ENCODE results near the gene SIGLEC7.

SIGLEC7 gene

DNA sequence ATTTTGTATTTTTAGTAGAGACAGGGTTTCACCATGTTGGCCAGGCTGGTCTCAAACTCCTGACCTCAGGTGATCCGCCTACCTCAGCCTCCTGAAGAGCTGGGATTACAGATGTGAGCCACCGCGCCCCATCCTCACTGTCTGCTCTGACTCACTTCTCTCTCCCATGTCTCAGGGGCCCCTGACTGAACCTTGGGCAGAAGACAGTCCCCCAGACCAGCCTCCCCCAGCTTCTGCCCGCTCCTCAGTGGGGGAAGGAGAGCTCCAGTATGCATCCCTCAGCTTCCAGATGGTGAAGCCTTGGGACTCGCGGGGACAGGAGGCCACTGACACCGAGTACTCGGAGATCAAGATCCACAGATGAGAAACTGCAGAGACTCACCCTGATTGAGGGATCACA lies 12.4 kb upstream of the SIGLEC7 start:
- Histone ChIP-seq H3K27me3 (ENCODE audit: control insufficient read depth, insufficient read depth, low read length) (no peaks in the 10 kb centered on the region), H3K4me2 (ENCODE audit: low read length) (no peak overlapping the region), H3K9me3 (replicated peaks; ENCODE audit: low read length) (peaks cover 5% of the 10 kb centered on the region), H3K9ac (ENCODE audit: low read depth, low read length) (no peak overlapping the region), H3K4me1 (ENCODE audit: control insufficient read depth, insufficient read depth, low read length) (no peaks in the 10 kb centered on the region), H3K4me3 (ENCODE audit: low read length) (no peak overlapping the region), H3K36me3 (ENCODE audit: insufficient read depth, low read length) (no peaks in the 10 kb centered on the region)

DNA sequence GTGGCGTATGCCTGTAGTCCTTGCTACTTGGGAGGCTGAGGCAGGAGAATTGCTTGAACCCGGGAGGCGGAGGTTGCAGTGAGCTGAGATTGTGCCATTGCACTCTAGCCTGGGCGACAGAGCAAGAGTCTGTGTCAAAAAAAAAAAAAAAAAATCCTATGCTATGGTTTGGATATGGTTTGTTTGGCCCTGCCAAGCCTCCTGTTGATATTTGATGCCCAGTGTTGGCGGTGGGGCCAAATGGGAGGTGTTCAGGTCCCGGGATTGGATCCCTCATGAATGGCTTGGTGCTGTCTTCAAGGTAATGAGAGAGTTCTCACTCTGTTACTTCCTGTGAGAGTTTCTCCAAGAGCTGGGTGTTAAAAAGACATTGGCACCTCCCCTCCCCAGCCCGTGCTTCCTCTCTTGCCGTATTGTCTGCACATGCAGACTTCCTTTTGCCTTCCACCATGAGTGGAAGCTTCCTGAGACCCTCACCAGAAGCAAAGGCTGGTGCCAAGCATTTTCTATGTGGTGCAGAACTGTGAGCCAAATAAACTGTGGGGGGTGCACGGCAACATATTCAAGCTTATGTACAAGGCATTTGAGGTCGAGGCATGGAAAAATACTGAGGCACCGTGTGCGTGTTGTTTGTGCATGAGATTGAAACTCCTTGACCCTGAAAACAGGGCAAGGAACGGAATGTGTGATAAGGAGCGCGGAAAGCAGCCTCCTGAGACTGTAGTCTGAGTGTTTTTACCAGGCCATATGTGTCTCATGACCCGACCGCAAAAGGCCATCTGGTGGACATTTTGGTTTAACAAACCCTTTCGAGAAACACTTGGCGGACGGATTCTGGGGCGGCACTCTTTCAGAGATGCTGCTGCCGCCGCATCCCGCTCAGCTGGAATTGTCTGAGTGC lies 10.1 kb upstream of the SIGLEC7 start:
- Histone ChIP-seq H3K4me2 (ENCODE audit: low read length) (no peak overlapping the region), H3K4me3 (ENCODE audit: low read length) (no peak overlapping the region), H3K4me1 (ENCODE audit: control insufficient read depth, insufficient read depth, low read length) (no peaks in the 10 kb centered on the region), H3K9ac (ENCODE audit: low read depth, low read length) (no peak overlapping the region), H3K36me3 (ENCODE audit: insufficient read depth, low read length) (no peaks in the 10 kb centered on the region), H3K9me3 (replicated peaks; ENCODE audit: low read length) (peaks cover 5% of the 10 kb centered on the region), H3K27me3 (ENCODE audit: control insufficient read depth, insufficient read depth, low read length) (no peaks in the 10 kb centered on the region)

DNA sequence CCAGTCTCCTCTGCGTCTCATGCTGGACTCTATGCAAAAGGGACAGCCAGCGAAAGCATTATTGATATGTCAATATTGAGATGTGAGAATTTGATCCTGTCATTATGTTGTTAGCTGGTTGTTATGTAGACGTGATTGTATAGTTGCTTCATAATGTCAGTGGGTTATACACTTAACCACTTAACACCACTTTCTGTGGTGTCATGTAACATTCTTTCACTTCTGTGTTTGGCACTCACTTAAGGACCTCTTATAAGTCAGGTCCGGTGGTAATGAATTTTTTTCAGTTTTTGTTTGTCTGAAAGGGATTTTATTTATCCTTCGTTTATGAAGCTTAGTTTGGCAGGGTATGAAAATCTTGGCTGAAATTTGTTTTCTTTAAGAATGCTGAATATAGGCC lies 7.1 kb upstream of the SIGLEC7 start:
- Histone ChIP-seq H3K36me3 (ENCODE audit: insufficient read depth, low read length) (no peaks in the 10 kb centered on the region), H3K9ac (ENCODE audit: low read depth, low read length) (no peak overlapping the region), H3K27me3 (ENCODE audit: control insufficient read depth, insufficient read depth, low read length) (no peaks in the 10 kb centered on the region), H3K9me3 (replicated peaks; ENCODE audit: low read length) (peaks cover 7% of the 10 kb centered on the region), H3K4me1 (ENCODE audit: control insufficient read depth, insufficient read depth, low read length) (no peaks in the 10 kb centered on the region), H3K4me3 (ENCODE audit: low read length) (no peak overlapping the region), H3K4me2 (ENCODE audit: low read length) (no peak overlapping the region)

DNA sequence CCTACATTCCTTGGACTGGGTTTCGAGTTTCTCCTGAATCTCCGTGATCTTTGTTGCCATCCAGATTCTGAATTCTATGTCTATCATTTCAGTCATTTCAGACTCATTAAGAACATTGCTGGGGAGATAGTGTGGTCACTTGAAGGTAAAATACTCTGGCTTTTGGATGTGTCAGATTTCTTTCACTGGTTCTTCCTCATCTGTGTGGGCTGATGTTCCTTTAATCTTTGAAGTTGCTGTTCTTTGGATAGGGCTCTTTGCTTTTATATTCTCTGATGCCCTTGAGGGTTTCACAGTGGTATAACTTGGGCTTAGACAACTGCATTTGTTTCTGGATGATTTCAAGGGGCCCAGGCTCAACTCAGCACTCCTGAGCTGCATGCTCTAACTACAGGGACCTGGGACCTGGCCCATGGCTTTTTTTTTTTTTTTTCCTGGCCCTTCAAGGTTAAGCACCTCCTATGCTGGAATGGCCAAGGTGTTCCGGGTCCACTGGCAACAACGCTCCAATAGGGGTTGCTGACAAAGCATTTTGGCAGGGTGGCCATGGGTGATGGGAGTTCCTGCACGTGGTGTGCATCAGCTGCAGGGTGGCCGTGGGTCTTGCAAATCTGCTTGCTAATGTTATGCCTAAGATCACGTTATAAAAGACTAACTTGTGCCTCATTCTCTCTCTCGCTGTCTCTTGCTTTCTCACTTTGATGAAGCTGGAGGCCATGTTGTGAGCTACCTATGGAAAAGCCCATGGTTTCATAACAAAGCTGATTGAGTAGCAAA lies 5.9 kb upstream of the SIGLEC7 start:
- no peaks in the 10 kb centered on the region for H3K27me3 ChIP-seq (ENCODE audit: control insufficient read depth, insufficient read depth, low read length)
- H3K9ac ChIP-seq (ENCODE audit: low read depth, low read length): no peak overlapping the region
- H3K4me1 ChIP-seq (ENCODE audit: control insufficient read depth, insufficient read depth, low read length): no peaks in the 10 kb centered on the region
- H3K9me3 ChIP-seq (replicated peaks; ENCODE audit: low read length): peaks cover 2% of the 10 kb centered on the region
- no peaks in the 10 kb centered on the region for H3K36me3 ChIP-seq (ENCODE audit: insufficient read depth, low read length)
- no peak overlapping the region for H3K4me2 ChIP-seq (ENCODE audit: low read length)
- no peak overlapping the region for H3K4me3 ChIP-seq (ENCODE audit: low read length)

DNA sequence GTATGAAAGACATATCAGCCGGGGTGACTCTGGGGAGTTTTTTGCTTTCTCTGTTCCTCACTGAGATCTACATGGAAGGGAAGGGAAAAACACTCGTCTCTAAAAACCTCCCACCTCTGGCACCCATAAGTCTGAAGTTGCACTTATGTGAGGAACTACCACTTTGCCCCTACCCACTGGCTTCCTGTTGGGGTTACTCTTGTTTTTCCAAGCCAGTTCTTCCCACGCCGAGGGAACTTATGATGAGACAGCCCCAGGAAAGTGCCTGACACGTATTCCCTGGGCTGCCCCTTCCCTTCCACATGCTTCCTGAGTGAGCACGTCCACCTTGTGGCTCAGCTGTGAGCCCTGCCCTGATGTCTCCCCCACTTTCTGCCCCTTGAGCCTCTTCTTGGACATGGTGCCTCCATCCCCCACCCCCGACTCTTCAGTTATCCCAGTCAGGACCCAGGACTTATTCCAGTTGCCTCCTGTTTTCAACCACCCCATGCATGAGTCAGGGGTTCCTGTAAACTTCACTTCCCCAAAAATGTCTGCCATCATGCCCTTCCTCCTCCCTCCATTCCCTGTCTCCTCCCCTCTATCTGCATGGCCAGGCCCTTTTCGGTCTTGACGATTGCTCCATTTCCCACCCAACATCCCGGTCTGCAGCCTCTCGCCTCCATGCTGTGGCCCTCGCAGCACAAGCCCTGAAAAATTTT lies 5.1 kb upstream of the SIGLEC7 start:
- Histone ChIP-seq H3K4me2 (ENCODE audit: low read length) (no peak overlapping the region), H3K9me3 (replicated peaks; ENCODE audit: low read length) (peaks cover 2% of the 10 kb centered on the region), H3K4me3 (ENCODE audit: low read length) (no peak overlapping the region), H3K27me3 (ENCODE audit: control insufficient read depth, insufficient read depth, low read length) (no peaks in the 10 kb centered on the region), H3K36me3 (ENCODE audit: insufficient read depth, low read length) (no peaks in the 10 kb centered on the region), H3K4me1 (ENCODE audit: control insufficient read depth, insufficient read depth, low read length) (no peaks in the 10 kb centered on the region), H3K9ac (ENCODE audit: low read depth, low read length) (no peak overlapping the region)

DNA sequence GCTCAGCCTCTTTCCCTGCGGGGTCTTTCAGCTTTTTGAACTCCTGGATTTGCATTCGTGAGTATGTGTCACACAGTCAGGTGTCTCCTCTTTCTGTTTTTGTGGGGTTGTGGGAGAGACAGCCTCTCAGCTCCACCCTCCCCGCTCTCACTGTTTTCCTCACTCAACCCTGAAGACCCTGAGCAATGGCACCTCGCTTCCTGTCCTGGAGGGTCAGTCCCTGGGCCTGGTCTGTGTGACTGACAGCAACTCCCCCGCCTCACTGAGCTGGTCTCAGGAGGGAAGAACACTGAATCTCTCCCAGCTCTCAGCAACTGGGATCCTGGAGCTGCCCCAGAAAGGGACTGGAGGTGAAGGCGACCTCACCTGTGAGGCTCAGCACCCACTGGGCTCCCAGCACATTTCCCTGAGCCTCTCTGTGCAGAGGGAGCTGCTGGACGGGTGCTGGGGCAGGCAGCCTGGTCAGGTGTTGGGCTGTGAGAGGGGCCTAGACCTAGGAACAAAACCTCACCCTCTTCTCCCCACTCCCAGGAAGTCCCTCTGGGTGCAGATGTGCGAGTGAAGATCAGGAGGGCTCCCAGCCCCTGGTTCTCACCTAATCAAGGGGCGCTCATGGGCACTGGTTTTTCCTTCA lies 4.2 kb upstream of the SIGLEC7 start:
- H3K4me2 ChIP-seq (ENCODE audit: low read length): no peak overlapping the region
- no peaks in the 10 kb centered on the region for H3K27me3 ChIP-seq (ENCODE audit: control insufficient read depth, insufficient read depth, low read length)
- no peak overlapping the region for H3K9ac ChIP-seq (ENCODE audit: low read depth, low read length)
- H3K4me3 ChIP-seq (ENCODE audit: low read length): no peak overlapping the region
- no peaks in the 10 kb centered on the region for H3K4me1 ChIP-seq (ENCODE audit: control insufficient read depth, insufficient read depth, low read length)
- no peaks in the 10 kb centered on the region for H3K36me3 ChIP-seq (ENCODE audit: insufficient read depth, low read length)
- H3K9me3 ChIP-seq (replicated peaks; ENCODE audit: low read length): peaks cover 2% of the 10 kb centered on the region

DNA sequence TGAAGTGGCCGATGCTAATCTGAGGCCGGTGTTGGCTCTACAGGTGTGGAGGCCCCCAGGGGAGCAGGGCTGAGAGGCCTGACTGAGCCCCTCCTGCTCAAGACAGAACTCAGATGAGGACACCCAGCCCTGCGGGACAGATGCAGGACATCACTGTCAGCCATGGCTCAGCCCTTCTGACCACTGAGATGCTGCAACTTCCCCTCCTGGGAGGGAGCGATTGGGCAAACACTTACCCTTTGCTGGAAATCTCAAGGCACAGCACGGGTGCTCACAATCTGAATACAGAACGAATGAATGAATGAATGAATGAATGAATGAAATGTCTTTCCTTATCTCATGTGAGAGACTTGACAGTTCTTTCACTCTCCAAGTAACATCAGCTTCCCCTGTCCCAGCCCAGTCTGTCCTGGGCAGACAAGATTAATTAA lies 3.5 kb upstream of the SIGLEC7 start:
- no peak overlapping the region for H3K4me2 ChIP-seq (ENCODE audit: low read length)
- H3K27me3 ChIP-seq (ENCODE audit: control insufficient read depth, insufficient read depth, low read length): no peaks in the 10 kb centered on the region
- no peaks in the 10 kb centered on the region for H3K36me3 ChIP-seq (ENCODE audit: insufficient read depth, low read length)
- H3K4me3 ChIP-seq (ENCODE audit: low read length): no peak overlapping the region
- no peak overlapping the region for H3K9ac ChIP-seq (ENCODE audit: low read depth, low read length)
- H3K9me3 ChIP-seq (replicated peaks; ENCODE audit: low read length): peaks cover 2% of the 10 kb centered on the region
- H3K4me1 ChIP-seq (ENCODE audit: control insufficient read depth, insufficient read depth, low read length): no peaks in the 10 kb centered on the region

DNA sequence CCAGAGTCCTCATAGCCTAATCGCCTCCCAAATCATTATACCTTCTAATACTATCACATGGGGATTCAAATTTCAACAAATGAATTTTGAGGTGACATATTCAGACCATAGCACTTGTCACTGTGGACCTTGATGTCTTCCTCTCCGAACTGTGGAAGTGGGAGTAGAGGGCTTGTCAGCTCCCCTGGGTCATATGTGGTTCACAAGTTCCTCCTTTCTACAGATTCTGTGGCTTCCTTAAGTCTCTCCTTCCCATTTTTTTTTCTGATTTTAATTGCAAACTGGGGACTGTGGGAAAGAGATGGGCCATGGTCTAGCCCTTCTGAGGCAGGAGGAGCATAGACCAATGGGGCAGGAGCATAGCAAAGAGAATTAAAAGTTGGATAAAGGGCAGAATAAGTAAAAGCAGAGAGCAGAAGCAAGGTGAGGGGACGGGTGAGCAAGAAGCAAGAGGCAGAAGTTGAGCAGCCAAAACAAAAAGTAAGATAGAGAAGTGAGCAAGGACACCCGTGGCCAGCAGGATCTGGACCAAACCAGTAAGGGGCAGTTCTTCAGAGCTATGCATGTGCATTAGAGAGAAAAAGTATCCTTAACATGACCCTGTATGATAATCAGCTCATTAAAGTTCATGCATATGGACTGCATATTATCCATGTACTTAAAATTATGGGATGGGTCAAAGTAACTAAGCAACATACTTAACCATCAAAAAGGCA lies 2.6 kb upstream of the SIGLEC7 start:
- H3K36me3 ChIP-seq (ENCODE audit: insufficient read depth, low read length): no peaks in the 10 kb centered on the region
- H3K4me3 ChIP-seq (ENCODE audit: low read length): no peak overlapping the region
- H3K4me1 ChIP-seq (ENCODE audit: control insufficient read depth, insufficient read depth, low read length): no peaks in the 10 kb centered on the region
- H3K9ac ChIP-seq (ENCODE audit: low read depth, low read length): no peak overlapping the region
- H3K4me2 ChIP-seq (ENCODE audit: low read length): no peak overlapping the region
- no peaks in the 10 kb centered on the region for H3K27me3 ChIP-seq (ENCODE audit: control insufficient read depth, insufficient read depth, low read length)
- peaks cover 2% of the 10 kb centered on the region for H3K9me3 ChIP-seq (replicated peaks; ENCODE audit: low read length)

DNA sequence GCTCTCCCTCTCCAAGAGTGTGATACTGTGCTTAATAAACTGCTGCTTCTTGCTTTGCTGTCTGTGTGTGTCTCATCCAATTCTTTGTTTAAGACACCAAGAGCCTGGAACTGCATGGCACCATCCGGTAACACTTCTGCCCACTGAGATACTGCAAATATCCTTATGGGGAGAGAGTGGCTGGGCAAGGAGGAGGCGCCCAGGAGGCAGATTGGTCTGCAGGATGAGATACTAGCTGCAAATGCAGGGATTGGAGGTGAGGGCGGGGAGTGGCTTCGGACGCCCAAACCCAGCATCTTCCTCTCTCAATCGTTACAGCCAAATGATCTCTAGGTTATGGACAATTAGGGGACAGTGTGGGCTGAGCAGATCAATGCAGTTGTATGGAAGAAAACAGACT lies 1.7 kb upstream of the SIGLEC7 start:
- no peak overlapping the region for H3K4me3 ChIP-seq (ENCODE audit: low read length)
- H3K4me1 ChIP-seq (ENCODE audit: control insufficient read depth, insufficient read depth, low read length): no peaks in the 10 kb centered on the region
- H3K27me3 ChIP-seq (ENCODE audit: control insufficient read depth, insufficient read depth, low read length): no peaks in the 10 kb centered on the region

DNA sequence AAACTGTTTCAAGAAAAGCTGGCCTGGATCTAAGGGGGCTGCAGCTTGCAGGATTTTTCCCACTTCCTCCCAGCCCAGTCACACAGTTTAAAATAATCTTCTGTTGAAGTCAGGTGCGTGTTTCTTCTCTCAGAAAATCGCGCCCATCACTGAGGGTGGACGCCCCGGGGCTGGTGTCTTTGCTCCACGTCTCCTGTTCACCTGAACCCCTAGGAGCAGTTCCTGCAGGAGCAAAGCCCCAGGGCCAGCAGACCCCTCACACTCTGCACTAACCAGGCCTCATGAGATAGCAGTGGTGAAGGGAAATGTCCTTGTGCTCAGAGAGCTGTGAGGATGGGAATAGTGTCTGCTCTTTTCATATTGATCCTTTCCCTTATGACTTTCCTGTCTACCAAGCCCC lies 920 bp upstream of the SIGLEC7 start:
- Histone ChIP-seq H3K4me2 (ENCODE audit: low read length) (no peak overlapping the region), H3K9me3 (replicated peaks; ENCODE audit: low read length) (peaks cover 5% of the 10 kb centered on the region), H3K27me3 (ENCODE audit: control insufficient read depth, insufficient read depth, low read length) (no peaks in the 10 kb centered on the region), H3K4me3 (ENCODE audit: low read length) (no peak overlapping the region), H3K36me3 (ENCODE audit: insufficient read depth, low read length) (no peaks in the 10 kb centered on the region), H3K9ac (ENCODE audit: low read depth, low read length) (no peak overlapping the region), H3K4me1 (ENCODE audit: control insufficient read depth, insufficient read depth, low read length) (no peaks in the 10 kb centered on the region)

More for the DNA sequence above, 1.7 kb upstream of the SIGLEC7 start:
- Histone ChIP-seq H3K9me3 (replicated peaks; ENCODE audit: low read length) (peaks cover 5% of the 10 kb centered on the region), H3K4me2 (ENCODE audit: low read length) (no peak overlapping the region), H3K36me3 (ENCODE audit: insufficient read depth, low read length) (no peaks in the 10 kb centered on the region), H3K9ac (ENCODE audit: low read depth, low read length) (no peak overlapping the region)
